Small intestine (tissue), 7 donors: Measurements from ENCODE around the gene OLIG2. TPM values are rescaled to one million over a fixed set of nuclear protein-coding genes. Genes with fewer than 3 reads are reported as not detected.

Source experiments
- DNase-seq, 2 donors: peaks; one replicate each; pipeline versions ENCODE4 v3.0.0 to v3.0.0-alpha.2; 2013
- FAIRE-seq: peaks from 2 replicates; lab custom pipeline; 2012; peaks lifted over from hg19 to GRCh38; lab: Jason Lieb, UNC
- H3K27ac ChIP-seq, 3 donors: one replicate each; pipeline ENCODE4 v1.5.1; 2013; ENCODE audit warnings: low read length in 2 of 3, mild to moderate bottlenecking in 2 of 3, control low read depth in 1 of 3, inconsistent platforms in 1 of 3, low read depth in 1 of 3, moderate library complexity in 1 of 3
- H3K27me3 ChIP-seq, 3 donors: one replicate each; pipeline ENCODE4 v1.6.1; 2013; ENCODE audit warnings: low read length in 3 of 3, inconsistent platforms in 1 of 3; ENCODE audit not compliant: control insufficient read depth in 3 of 3, insufficient read depth in 3 of 3
- H3K36me3 ChIP-seq, 3 donors: one replicate each; pipeline ENCODE4 v1.6.1; 2013; ENCODE audit warnings: low read length in 3 of 3, inconsistent platforms in 1 of 3, low read depth in 1 of 3, mild to moderate bottlenecking in 1 of 3, moderate library complexity in 1 of 3; ENCODE audit not compliant: control insufficient read depth in 3 of 3, insufficient read depth in 2 of 3
- H3K4me1 ChIP-seq, 3 donors: one replicate each; pipeline ENCODE4 v1.6.1; 2013; ENCODE audit warnings: low read length in 2 of 3, inconsistent platforms in 1 of 3, low read depth in 1 of 3, mild to moderate bottlenecking in 1 of 3, moderate library complexity in 1 of 3; ENCODE audit not compliant: control insufficient read depth in 3 of 3, insufficient read depth in 2 of 3
- H3K4me3 ChIP-seq, 3 donors: one replicate each; pipeline ENCODE4 v1.5.1; 2013; ENCODE audit warnings: low read length in 3 of 3, control low read depth in 1 of 3, inconsistent platforms in 1 of 3, low read depth in 1 of 3, mild to moderate bottlenecking in 1 of 3, moderate library complexity in 1 of 3
- H3K9me3 ChIP-seq, 2 donors: one replicate each; pipeline ENCODE4 v1.6.1; 2013; ENCODE audit warnings: low read depth in 1 of 2, low read length in 1 of 2; ENCODE audit not compliant: control insufficient read depth in 2 of 2, insufficient read depth in 1 of 2
- WGBS, 3 donors: extraction: QIAGEN DNeasy Blood & Tissue Kit; methylation state at CpG; one replicate each; pipeline ENCODE4 v1.1.7; 2013; 5-methylcytosine and 5-hydroxymethylcytosine counted together
- polyA plus RNA-seq, 4 donors: library from polyadenylated mRNA; stranded (reverse) in 3 of 4; unstranded in 1 of 4; fragments of 200-250 nt in 3 of 4; fragments of 120-200 nt in 1 of 4; gene quantifications; one replicate each; pipeline versions ENCODE4 v1.2.1 to v1.2.3, GENCODE V29; 2013
- donor health status: healthy with polysubstance abuse.
- donor health status: control.
- donor health status: control.
- donor health status: Bipolar disorder and iron deficiency.
- donor health status: healthy.

OLIG2 gene
- polyA plus RNA-seq, 4 donors, result 0.01 TPM; not detected in 3

GRCh38 chr21:33069243-33069642, 43.5 kb downstream of the OLIG2 start:
- Histone ChIP-seq H3K9me3 (peaks cover 0 to 11% of the 10 kb centered on the region in 2 donors), H3K27me3 (peaks cover 20 to 79% (median 44%) of the 10 kb centered on the region in 3 donors), H3K4me1 (peaks cover 0 to 5% (median 4%) of the 10 kb centered on the region in 3 donors), H3K4me3 (no peak overlapping the region), H3K27ac (no peak overlapping the region), H3K36me3 (no peaks in the 10 kb centered on the region)
- FAIRE-seq (no peak), DNase-seq (no peak)
- WGBS, 3 donors, result 64 to 71% (median 70%) methylated on average over 5 of the region's 5 CpGs

DNA sequence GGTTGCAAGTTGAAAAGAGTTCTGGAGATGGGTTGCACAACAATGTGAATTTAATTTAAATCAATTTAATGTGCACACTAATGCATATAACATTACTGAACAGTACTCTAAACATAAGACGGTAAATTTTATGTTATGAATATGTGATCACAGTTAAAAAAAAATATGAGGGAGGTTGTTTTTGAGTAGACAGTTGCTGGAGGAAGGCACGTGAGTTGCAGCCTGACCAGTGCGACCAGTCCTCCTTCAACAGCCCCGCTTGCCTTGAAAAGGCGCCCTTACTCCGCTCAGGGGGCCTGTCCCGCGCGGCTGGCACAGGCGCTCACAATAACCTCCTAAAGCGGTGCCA, 43.9 kb downstream of the OLIG2 start:
- Histone ChIP-seq H3K36me3 (no peaks in the 10 kb centered on the region), H3K9me3 (peaks cover 0 to 11% of the 10 kb centered on the region in 2 donors), H3K4me3 (peak overlapping the region in 1 of 3 donors; percentile 30), H3K27me3 (peaks cover 20 to 79% (median 41%) of the 10 kb centered on the region in 3 donors), H3K4me1 (peaks cover 0 to 5% (median 4%) of the 10 kb centered on the region in 3 donors), H3K27ac (no peak overlapping the region)
- 3 to 8% (median 4%) methylated on average over 11 of the region's 11 CpGs for WGBS, 3 donors
- FAIRE-seq, result no peak
- DNase-seq, result no peak

DNA sequence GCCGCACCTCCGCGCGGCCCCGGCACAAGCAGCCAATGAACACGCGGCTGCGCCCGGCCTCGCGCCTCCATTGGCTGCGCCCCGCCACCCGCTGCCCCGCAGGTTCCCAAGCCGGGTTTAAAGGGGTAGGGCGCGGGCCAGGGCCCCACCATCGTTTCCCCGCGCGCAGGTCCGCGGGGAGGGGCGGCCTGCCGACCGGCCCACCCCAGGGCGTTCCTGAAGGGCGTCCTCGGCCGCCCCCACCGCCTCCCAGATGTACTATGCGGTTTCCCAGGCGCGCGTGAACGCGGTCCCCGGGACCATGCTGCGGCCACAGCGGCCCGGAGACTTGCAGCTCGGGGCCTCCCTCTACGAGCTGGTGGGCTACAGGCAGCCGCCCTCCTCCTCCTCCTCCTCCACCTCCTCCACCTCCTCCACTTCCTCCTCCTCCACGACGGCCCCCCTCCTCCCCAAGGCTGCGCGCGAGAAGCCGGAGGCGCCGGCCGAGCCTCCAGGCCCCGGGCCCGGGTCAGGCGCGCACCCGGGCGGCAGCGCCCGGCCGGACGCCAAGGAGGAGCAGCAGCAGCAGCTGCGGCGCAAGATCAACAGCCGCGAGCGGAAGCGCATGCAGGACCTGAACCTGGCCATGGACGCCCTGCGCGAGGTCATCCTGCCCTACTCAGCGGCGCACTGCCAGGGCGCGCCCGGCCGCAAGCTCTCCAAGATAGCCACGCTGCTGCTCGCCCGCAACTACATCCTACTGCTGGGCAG, 44.4 kb downstream of the OLIG2 start, which contains the start of gene OLIG1:
Gene OLIG1, plus strand, starts transcription at position 148 of the 750 bp plus-strand sequence. Its CDS starts 106 bp downstream, at position 254.
- Histone ChIP-seq H3K27me3 (peaks cover 20 to 79% (median 39%) of the 10 kb centered on the region in 3 donors), H3K4me3 (peak within 1 kb of the TSS in 1 of 3 donors; percentile 30), H3K36me3 (no peaks in the 10 kb centered on the region), H3K27ac (no peak within 1 kb of the TSS), H3K4me1 (peaks cover 0 to 5% (median 4%) of the 10 kb centered on the region in 3 donors), H3K9me3 (peaks cover 0 to 11% of the 10 kb centered on the region in 2 donors)
- 1 to 2% (median 1%) methylated on average over 51 to 82 of the region's 82 CpGs for WGBS, 3 donors
- FAIRE-seq (no peak), DNase-seq (peak; percentile 11 to 45)

GRCh38 chr21:33070744-33070997, 44.9 kb downstream of the OLIG2 start:
- no peak for FAIRE-seq
- H3K9me3 ChIP-seq, result peaks cover 0 to 11% of the 10 kb centered on the region in 2 donors
- WGBS, 3 donors, result 0 to 2% (median 1%) methylated on average over 24 to 44 of the region's 44 CpGs
- no peak overlapping the region for H3K27ac ChIP-seq
- DNase-seq, result no peak
- H3K4me3 ChIP-seq, result peak overlapping the region in 1 of 3 donors; percentile 30
- peaks cover 20 to 84% (median 39%) of the 10 kb centered on the region in 3 donors for H3K27me3 ChIP-seq
- H3K36me3 ChIP-seq, result no peaks in the 10 kb centered on the region
- peaks cover 0 to 5% (median 4%) of the 10 kb centered on the region in 3 donors for H3K4me1 ChIP-seq

- FAIRE-seq (no peak), DNase-seq (peak in 1 of 2 donors; percentile 31)
- no peaks in the 10 kb centered on the region for H3K36me3 ChIP-seq
- peaks cover 20 to 87% (median 41%) of the 10 kb centered on the region in 3 donors for H3K27me3 ChIP-seq
- H3K4me3 ChIP-seq, result peak overlapping the region in 1 of 3 donors; percentile 30
- H3K9me3 ChIP-seq, result peaks cover 0 to 11% of the 10 kb centered on the region in 2 donors
- 1 to 2% (median 2%) methylated on average over 50 to 69 of the region's 69 CpGs for WGBS, 3 donors
- no peak overlapping the region for H3K27ac ChIP-seq
- H3K4me1 ChIP-seq, result peaks cover 0 to 5% (median 4%) of the 10 kb centered on the region in 3 donors
These were observed 45.4 kb downstream of the OLIG2 start for GRCh38 chr21:33070998-33071769.

DNA sequence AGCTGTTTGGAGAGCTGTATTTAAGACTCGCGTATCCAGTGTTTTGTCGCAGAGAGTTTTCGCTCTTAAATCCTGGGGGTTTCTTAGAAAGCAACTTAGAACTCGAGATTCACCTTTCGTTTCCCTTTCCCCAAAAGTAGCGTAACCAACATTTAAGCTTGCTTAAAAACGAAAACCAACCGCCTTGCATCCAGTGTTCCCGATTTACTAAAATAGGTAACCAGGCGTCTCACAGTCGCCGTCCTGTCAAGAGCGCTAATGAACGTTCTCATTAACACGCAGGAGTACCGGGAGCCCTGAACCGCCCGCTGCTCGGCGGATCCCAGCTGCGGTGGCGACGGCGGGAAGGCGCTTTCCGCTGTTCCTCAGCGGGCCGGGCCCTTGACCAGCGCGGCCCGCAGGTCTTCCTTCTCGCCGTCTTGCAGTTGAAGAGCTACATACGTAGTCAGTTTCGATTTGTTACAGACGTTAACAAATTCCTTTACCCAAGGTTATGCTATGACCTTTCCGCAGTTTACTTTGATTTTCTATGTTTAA, 46.1 kb downstream of the OLIG2 start:
- WGBS, 3 donors, result 2% methylated on average over 38 of the region's 38 CpGs
- no peak overlapping the region for H3K27ac ChIP-seq
- H3K9me3 ChIP-seq, result peaks cover 0 to 11% of the 10 kb centered on the region in 2 donors
- H3K27me3 ChIP-seq, result peaks cover 20 to 87% (median 41%) of the 10 kb centered on the region in 3 donors
- DNase-seq, result peak in 1 of 2 donors; percentile 38
- no peaks in the 10 kb centered on the region for H3K36me3 ChIP-seq
- peaks cover 0 to 5% (median 4%) of the 10 kb centered on the region in 3 donors for H3K4me1 ChIP-seq
- no peak for FAIRE-seq
- H3K4me3 ChIP-seq, result peak overlapping the region in 1 of 3 donors; percentile 30

DNA sequence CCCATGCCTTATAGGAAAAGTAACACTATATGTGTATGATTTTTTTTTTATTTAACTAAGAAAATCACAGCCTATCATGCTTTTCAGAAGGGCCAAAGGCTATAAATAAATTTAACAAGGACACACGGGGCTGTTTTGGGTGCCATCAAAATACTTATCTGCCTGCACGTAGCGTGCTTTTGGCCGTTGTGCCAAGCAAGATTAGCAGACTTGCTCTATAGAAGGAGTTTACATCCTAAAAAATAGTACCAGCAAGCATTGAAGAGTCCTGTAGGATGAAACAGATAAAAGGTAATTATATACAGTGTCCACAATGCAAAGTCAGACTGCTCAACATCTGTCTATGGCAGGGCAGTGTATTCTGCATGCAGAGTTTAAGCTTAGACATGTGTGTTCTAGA, 47.9 kb downstream of the OLIG2 start:
- H3K27me3 ChIP-seq, result peaks cover 20 to 78% (median 32%) of the 10 kb centered on the region in 3 donors
- DNase-seq (no peak), FAIRE-seq (no peak)
- H3K4me3 ChIP-seq, result no peak overlapping the region
- peaks cover 0 to 10% of the 10 kb centered on the region in 2 donors for H3K9me3 ChIP-seq
- H3K27ac ChIP-seq, result no peak overlapping the region
- H3K36me3 ChIP-seq, result no peaks in the 10 kb centered on the region
- WGBS, 3 donors, result 64 to 76% (median 72%) methylated on average over 4 of the region's 4 CpGs
- peaks cover 0 to 5% (median 4%) of the 10 kb centered on the region in 3 donors for H3K4me1 ChIP-seq

- WGBS, 3 donors, result 41 to 55% (median 49%) methylated on average over 9 of the region's 9 CpGs
- H3K9me3 ChIP-seq, result no peaks in the 10 kb centered on the region
- H3K36me3 ChIP-seq, result no peaks in the 10 kb centered on the region
- H3K4me1 ChIP-seq, result peaks cover 0 to 5% (median 4%) of the 10 kb centered on the region in 3 donors
- H3K27ac ChIP-seq, result no peak overlapping the region
- FAIRE-seq (no peak), DNase-seq (no peak)
- H3K27me3 ChIP-seq, result peaks cover 16 to 72% (median 31%) of the 10 kb centered on the region in 3 donors
- no peak overlapping the region for H3K4me3 ChIP-seq
These were observed 49.4 kb downstream of the OLIG2 start for GRCh38 chr21:33075128-33075527.
